ENCODE data around the gene BRSK2. TPM values are rescaled to one million over a fixed set of nuclear protein-coding genes. Genes with fewer than 3 reads are reported as not detected.

The BRSK2 gene
- total RNA-seq, 1 donor from 2014 or later = 13.8 TPM

DNA sequence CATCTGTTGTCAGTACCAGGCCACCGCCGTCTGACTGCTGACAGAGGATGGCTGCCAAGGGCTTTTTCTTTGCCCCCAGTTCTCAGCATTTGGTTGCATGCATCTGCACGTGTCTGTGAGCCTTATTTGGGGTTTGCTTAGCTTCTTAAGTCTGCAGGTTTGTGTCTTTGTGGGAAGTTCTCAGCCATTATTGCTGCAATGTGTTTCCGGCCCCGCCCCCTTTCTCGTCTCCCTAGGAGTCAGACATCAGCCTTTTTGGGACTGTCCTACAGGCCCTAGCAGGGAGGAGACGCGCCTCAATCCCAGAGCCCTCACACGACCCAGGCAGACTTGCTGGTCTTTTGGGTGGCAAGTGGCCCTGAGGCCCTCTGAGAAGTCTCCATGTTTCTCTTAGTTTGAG is 88.8 kb downstream of the BRSK2 start:
- no peak for DNase-seq (ENCODE audit: extremely low spot score, unreplicated experiment)
- Mint-ChIP-seq H3K4me3 (no peak overlapping the region), H3K27ac (no peak overlapping the region), H3K9me3 (no peaks in the 10 kb centered on the region), H3K4me1 (ENCODE audit: unreplicated experiment) (no peaks in the 10 kb centered on the region), H3K36me3 (peaks cover 7% of the 10 kb centered on the region), H3K27me3 (no peaks in the 10 kb centered on the region)
- TF ChIP-seq, protein P1, sequence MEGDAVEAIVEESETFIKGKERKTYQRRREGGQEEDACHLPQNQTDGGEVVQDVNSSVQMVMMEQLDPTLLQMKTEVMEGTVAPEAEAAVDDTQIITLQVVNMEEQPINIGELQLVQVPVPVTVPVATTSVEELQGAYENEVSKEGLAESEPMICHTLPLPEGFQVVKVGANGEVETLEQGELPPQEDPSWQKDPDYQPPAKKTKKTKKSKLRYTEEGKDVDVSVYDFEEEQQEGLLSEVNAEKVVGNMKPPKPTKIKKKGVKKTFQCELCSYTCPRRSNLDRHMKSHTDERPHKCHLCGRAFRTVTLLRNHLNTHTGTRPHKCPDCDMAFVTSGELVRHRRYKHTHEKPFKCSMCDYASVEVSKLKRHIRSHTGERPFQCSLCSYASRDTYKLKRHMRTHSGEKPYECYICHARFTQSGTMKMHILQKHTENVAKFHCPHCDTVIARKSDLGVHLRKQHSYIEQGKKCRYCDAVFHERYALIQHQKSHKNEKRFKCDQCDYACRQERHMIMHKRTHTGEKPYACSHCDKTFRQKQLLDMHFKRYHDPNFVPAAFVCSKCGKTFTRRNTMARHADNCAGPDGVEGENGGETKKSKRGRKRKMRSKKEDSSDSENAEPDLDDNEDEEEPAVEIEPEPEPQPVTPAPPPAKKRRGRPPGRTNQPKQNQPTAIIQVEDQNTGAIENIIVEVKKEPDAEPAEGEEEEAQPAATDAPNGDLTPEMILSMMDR (conservative IDR thresholded peaks at IDR 0.05) = no peak

DNA sequence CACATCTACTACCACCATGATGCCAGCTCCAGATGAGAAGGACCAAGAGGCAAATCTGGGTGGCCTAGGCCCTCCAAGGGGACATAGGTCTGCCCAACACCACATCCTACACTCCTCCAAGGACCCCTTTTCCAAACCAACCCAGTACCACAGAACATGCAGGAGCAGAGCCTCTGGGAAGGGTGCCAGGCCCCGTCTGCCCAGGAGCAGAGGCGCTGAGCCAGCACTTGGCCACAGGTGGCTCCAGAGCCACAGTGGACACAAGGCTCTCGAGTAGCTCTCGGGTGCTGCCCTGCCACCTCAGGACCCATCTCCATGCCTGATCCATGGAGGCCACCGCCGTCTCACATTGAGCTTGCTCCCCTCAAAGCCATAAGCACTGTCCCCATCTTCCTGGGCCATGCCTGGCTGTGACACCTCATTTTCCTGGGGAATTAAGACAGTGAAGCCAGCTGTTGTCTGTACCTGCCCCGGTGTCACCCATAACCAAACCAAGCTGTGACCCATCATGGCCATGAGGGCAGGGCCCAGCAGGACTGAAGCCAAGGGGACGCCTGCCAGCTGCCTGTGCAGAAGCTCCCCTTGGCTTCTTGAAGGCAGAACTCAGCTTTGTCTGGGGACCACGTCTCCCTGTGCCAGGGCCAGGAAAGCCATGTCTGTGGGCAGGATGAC is 89.4 kb downstream of the BRSK2 start:
- TF ChIP-seq, protein P1 (conservative IDR thresholded peaks at IDR 0.05) = no peak
- no peak for DNase-seq (ENCODE audit: extremely low spot score, unreplicated experiment)
- Mint-ChIP-seq H3K27ac (no peak overlapping the region), H3K9me3 (no peaks in the 10 kb centered on the region), H3K36me3 (peaks cover 7% of the 10 kb centered on the region), H3K4me3 (no peak overlapping the region), H3K4me1 (ENCODE audit: unreplicated experiment) (no peaks in the 10 kb centered on the region), H3K27me3 (no peaks in the 10 kb centered on the region)

DNA sequence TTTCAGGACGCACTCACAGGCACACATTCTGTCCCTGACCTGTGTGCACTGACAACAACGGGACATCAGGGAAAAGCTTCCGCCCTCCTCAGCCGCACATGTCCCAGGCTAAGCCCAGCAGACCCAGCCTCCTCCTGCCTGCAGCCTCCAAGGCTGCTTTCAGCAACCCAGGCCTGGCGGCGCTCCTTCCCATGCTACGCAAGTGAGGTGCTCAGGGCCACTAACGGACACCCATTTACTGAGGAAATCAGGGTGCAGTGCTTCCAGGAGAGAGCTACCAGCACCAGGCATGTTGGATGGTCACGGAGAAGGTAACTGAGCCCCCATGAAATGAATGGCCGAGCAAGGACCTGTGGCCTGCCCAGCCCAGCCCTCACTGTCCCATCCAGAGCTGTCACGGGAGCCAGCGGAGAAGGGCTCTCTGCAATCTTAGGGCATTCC is 90.0 kb downstream of the BRSK2 start:
- Mint-ChIP-seq H3K27ac (no peak overlapping the region), H3K27me3 (no peaks in the 10 kb centered on the region), H3K9me3 (no peaks in the 10 kb centered on the region), H3K4me3 (no peak overlapping the region), H3K36me3 (peaks cover 7% of the 10 kb centered on the region), H3K4me1 (ENCODE audit: unreplicated experiment) (no peaks in the 10 kb centered on the region)
- DNase-seq (ENCODE audit: extremely low spot score, unreplicated experiment) = no peak
- TF ChIP-seq, protein P1 (conservative IDR thresholded peaks at IDR 0.05) = no peak

DNA sequence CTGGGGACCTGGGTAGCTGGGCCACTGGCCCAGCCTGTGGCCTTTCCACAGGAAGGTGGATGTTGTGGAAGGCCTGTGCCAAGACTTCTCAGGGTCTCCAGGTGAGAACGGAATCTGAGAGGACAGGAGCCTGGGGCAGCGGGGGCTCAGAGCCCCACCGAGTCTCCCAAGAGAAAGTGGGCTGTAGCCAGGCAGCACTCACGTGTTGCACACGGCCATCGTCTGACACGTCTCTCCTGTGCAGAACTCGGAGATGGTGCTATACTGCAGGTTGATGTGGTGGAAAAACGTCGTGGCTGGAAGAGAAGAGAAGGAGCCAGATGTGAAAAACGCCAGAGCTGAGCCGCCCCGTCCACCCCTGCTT is 90.4 kb downstream of the BRSK2 start:
- H3K27me3 Mint-ChIP-seq = no peaks in the 10 kb centered on the region
- TF ChIP-seq, protein P1 (conservative IDR thresholded peaks at IDR 0.05) = no peak
- DNase-seq (ENCODE audit: extremely low spot score, unreplicated experiment) = no peak
- H3K36me3 Mint-ChIP-seq = peaks cover 7% of the 10 kb centered on the region
- H3K4me1 Mint-ChIP-seq (ENCODE audit: unreplicated experiment) = peaks cover 2% of the 10 kb centered on the region
- H3K27ac Mint-ChIP-seq = no peak overlapping the region
- no peak overlapping the region for H3K4me3 Mint-ChIP-seq
- no peaks in the 10 kb centered on the region for H3K9me3 Mint-ChIP-seq

DNA sequence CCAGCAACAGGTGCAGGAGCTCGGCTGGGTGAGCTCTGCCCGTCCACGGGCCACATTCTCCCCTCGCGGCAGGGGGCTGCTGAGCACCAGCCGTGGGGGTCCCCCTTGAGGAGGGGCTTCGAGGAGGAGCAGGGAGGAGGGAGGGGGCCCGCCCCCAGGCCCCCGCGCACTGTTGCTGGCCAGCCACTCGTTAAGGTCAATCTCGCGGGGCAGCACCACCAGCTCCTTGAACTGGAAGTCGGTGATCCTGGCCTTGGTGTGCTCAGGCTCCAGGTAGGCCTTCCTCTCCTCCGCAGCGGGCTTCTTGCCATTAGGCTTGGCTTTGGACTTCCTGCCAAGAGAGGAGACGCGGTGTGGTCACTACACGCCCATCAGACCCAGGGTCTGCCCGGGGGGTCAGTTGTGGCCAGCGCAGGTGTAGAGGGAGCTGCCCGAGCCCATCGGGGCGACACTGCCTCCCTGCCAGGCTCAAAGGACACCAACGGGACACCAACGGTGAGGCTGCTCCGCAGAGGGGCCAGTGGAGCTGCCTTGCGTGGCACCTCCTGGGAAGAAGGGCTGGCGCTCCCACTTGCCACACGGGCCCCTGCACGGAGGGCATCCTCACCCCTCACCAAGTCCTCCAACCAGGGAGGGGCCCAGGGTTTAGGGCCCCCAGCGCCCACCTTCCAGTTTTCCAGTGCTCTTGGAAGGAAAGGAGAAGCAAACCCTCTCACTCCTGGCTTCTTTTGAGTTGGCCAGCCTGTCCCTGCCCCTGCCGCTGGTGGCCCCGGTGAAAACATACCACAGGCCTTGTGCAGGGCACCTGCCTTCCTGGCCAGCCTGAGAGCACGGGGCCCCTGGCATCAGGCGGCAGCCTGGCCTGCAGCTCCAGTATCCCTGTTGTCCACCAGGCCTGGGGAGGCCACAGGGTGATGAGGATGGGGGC is 91.1 kb downstream of the BRSK2 start:
- TF ChIP-seq, protein P1 (conservative IDR thresholded peaks at IDR 0.05) = no peak
- DNase-seq (ENCODE audit: extremely low spot score, unreplicated experiment) = no peak
- Mint-ChIP-seq H3K27ac (no peak overlapping the region), H3K4me1 (ENCODE audit: unreplicated experiment) (peaks cover 4% of the 10 kb centered on the region), H3K4me3 (no peak overlapping the region), H3K27me3 (no peaks in the 10 kb centered on the region), H3K36me3 (peaks cover 7% of the 10 kb centered on the region), H3K9me3 (no peaks in the 10 kb centered on the region)

All from type B pancreatic cell (in vitro differentiated cells).